Muscle of back (tissue), 13 donors: ENCODE results near the gene CDKN2C. TPM values are rescaled to one million over a fixed set of nuclear protein-coding genes. Genes with fewer than 3 reads are reported as not detected.
"Not testable (repeated sequence)": the region's sequence is repeated elsewhere in the genome, so short reads cannot be mapped to it uniquely, and the experiment has no call there.

ENCODE experiments used
- DNase-seq, 3 donors: peaks; one replicate each; pipeline versions ENCODE4 v3.0.0 to v3.0.0-alpha.2; 2013
- long read RNA-seq, 9 donors: transcript quantifications; one replicate each; lab custom pipeline, GENCODE V29; 2026
- polyA plus RNA-seq, 10 donors: library from polyadenylated mRNA; unstranded; fragments of 120-200 nt; gene quantifications; one replicate each; pipeline ENCODE4 v1.2.1, GENCODE V29; 2013; ENCODE audit not compliant: insufficient read length in 10 of 10

The CDKN2C gene
- 10 to 100 TPM in 9 of 10 donors, 1 to 10 TPM in 1; 9.7 to 18.1 (median 12.4) TPM for polyA plus RNA-seq
- long read RNA-seq, donor 1, transcript CDKN2C-203 (3 exons, 2,086 nt) = major isoform, 6 of 8 reads
- long read RNA-seq, donor 1, partial matches to known transcripts = 0 of 8 reads
- long read RNA-seq, donor 1, other reads (novel, unspliced or antisense) = 0 of 8 reads
- long read RNA-seq, donor 2, partial matches to known transcripts = 0 of 5 reads
- long read RNA-seq, donor 2, other reads (novel, unspliced or antisense) = 0 of 5 reads
- long read RNA-seq, donor 3 = 0 reads
- long read RNA-seq, donor 4 = 0 reads
- long read RNA-seq, donor 5, partial matches to known transcripts = 0 of 4 reads
- long read RNA-seq, donor 5, other reads (novel, unspliced or antisense) = 0 of 4 reads
- long read RNA-seq, donor 6, partial matches to known transcripts = 0 of 4 reads
- long read RNA-seq, donor 6, other reads (novel, unspliced or antisense) = 0 of 4 reads
- long read RNA-seq, donor 7, partial matches to known transcripts = 0 of 3 reads
- long read RNA-seq, donor 7, other reads (novel, unspliced or antisense) = 0 of 3 reads
- long read RNA-seq, donor 8, partial matches to known transcripts = 0 of 5 reads
- long read RNA-seq, donor 8, other reads (novel, unspliced or antisense) = 0 of 5 reads
- long read RNA-seq, donor 9, partial matches to known transcripts = 0 of 2 reads
- long read RNA-seq, donor 9, other reads (novel, unspliced or antisense) = 0 of 2 reads

- peak; percentile 79 to 90 (median 86) for DNase-seq
Observed at GRCh38 chr1:50969611-50970508, at the start of gene CDKN2C. Gene CDKN2C (plus strand): TSS chr1:50970245. CDS start chr1:50970369, 124 bp downstream.

- no peak for DNase-seq
Observed at GRCh38 chr1:50920409-50920808, 49.6 kb upstream of the CDKN2C start.

GRCh38 chr1:50921029-50921428 lies 49.0 kb upstream of the CDKN2C start:
- DNase-seq = no peak

- no peak for DNase-seq
Observed at GRCh38 chr1:50923564-50923963, 46.5 kb upstream of the CDKN2C start.

GRCh38 chr1:50929376-50929958 lies 40.6 kb upstream of the CDKN2C start:
- peak; percentile 6 to 35 (median 7) for DNase-seq

GRCh38 chr1:50930193-50930592 lies 39.9 kb upstream of the CDKN2C start:
- no peak for DNase-seq

- no peak for DNase-seq
Observed at GRCh38 chr1:50930965-50931737, 38.9 kb upstream of the CDKN2C start.

- not testable (repeated sequence) for DNase-seq
Observed at GRCh38 chr1:50932043-50932442, 38.0 kb upstream of the CDKN2C start.

GRCh38 chr1:50933770-50934169 lies 36.3 kb upstream of the CDKN2C start:
- DNase-seq = not testable (repeated sequence)

GRCh38 chr1:50934838-50935237 lies 35.2 kb upstream of the CDKN2C start:
- no peak for DNase-seq

GRCh38 chr1:50935276-50935675 lies 34.8 kb upstream of the CDKN2C start:
- DNase-seq = not testable (repeated sequence)

- no peak for DNase-seq
Observed at GRCh38 chr1:50936321-50936720, 33.7 kb upstream of the CDKN2C start.

- no peak for DNase-seq
Observed at GRCh38 chr1:50940291-50940690, 29.8 kb upstream of the CDKN2C start.

- no peak for DNase-seq
Observed at GRCh38 chr1:50942334-50942733, 27.7 kb upstream of the CDKN2C start.

- no peak for DNase-seq
Observed at GRCh38 chr1:50949286-50949982, 20.6 kb upstream of the CDKN2C start.

GRCh38 chr1:50950396-50950795 lies 19.6 kb upstream of the CDKN2C start:
- no peak for DNase-seq

GRCh38 chr1:50952566-50952965 lies 17.5 kb upstream of the CDKN2C start:
- not testable (repeated sequence) for DNase-seq

GRCh38 chr1:50955116-50955515 lies 14.9 kb upstream of the CDKN2C start:
- DNase-seq = no peak

GRCh38 chr1:50959303-50959912 lies 10.6 kb upstream of the CDKN2C start:
- peak in 1 of 3 donors; percentile 63 for DNase-seq
